ENCODE data around the gene IFITM5. TPM values are rescaled to one million over a fixed set of nuclear protein-coding genes. Genes with fewer than 3 reads are reported as not detected.
"Not testable (repeated sequence)": the region's sequence is repeated elsewhere in the genome, so short reads cannot be mapped to it uniquely, and the experiment has no call there.

The IFITM5 gene
- total and polyA plus RNA-seq, 2 experiments from 2014 or later = not detected

DNA sequence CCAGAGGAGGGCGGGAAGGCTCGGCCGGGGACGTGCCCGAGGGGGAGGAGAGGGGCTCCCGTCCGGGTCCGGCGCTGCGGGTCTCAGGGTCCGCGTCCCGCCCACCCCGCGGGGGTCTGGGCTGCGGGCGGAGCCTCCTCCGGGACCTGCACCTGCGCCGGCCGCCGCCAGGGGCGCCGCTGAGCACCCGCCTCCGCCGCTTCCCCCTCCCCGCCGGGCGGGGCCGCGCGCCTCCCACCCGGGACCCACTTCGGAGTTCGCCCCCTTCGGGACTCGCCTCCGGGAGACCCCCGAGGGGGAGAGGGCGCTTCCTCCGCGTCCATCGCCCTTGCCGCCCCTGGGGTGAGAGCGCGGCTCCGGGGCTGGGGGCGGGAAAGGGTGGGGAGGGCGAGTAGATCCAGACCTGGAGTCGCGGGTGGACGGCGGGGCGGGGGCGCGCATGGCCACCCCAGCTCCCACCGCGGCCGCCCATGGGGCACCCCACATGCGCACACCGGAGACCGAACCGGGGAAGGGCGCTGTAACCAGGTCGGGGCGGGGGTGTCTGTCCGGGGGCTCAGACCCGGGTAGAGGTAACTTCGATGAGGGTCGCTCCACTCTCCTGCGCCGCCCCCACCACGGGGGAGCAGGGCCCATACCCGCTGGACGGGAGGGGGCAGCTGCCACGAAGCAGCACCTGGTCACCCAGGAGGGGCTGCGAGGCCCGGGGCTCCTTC lies 19.2 kb upstream of the IFITM5 start:
- not testable (repeated sequence) for H3K4me3 ChIP-seq; H3K9me3 ChIP-seq (ENCODE audit: low read depth); H3K9me2 ChIP-seq (replicated peaks; ENCODE audit: insufficient read depth); H2AFZ ChIP-seq; H4K20me1 ChIP-seq (ENCODE audit: insufficient read depth, poor library complexity, severe bottlenecking); H3K36me3 ChIP-seq (replicated peaks; ENCODE audit: insufficient read depth, low read depth); DNase-seq (ENCODE audit: low spot score)
- Histone ChIP-seq H3K4me1 (ENCODE audit: insufficient read depth) (peaks cover 26% of the 10 kb centered on the region), H3K4me2 (peak overlapping the region; percentile 89), H3K27ac (peak overlapping the region; percentile 100), H3K27me3 (peaks cover 14% of the 10 kb centered on the region), H3K79me2 (peaks cover 37% of the 10 kb centered on the region)
- WGBS (ENCODE audit: low lambda C conversion rate, missing lambda C conversion rate) = 8% methylated on average over 8 of the region's 79 CpGs

GRCh38 chr11:317668-318404 lies 18.5 kb upstream of the IFITM5 start:
- Histone ChIP-seq H3K79me2 (peaks cover 37% of the 10 kb centered on the region), H3K4me2 (peak overlapping the region; percentile 45), H3K27me3 (peaks cover 14% of the 10 kb centered on the region), H3K4me1 (ENCODE audit: insufficient read depth) (peaks cover 33% of the 10 kb centered on the region)
- not testable (repeated sequence) for H3K9me2 ChIP-seq (replicated peaks; ENCODE audit: insufficient read depth); H4K20me1 ChIP-seq (ENCODE audit: insufficient read depth, poor library complexity, severe bottlenecking); H3K36me3 ChIP-seq (replicated peaks; ENCODE audit: insufficient read depth, low read depth); H3K9me3 ChIP-seq (ENCODE audit: low read depth); H3K4me3 ChIP-seq; DNase-seq (ENCODE audit: low spot score); H2AFZ ChIP-seq; H3K27ac ChIP-seq
- 44% methylated on average over 9 of the region's 30 CpGs for WGBS (ENCODE audit: low lambda C conversion rate, missing lambda C conversion rate)

GRCh38 chr11:316891-317301 lies 17.6 kb upstream of the IFITM5 start:
- no peaks in the 10 kb centered on the region for H4K20me1 ChIP-seq (ENCODE audit: insufficient read depth, poor library complexity, severe bottlenecking)
- H3K9me3 ChIP-seq (ENCODE audit: low read depth) = no peaks in the 10 kb centered on the region
- H3K36me3 ChIP-seq (replicated peaks; ENCODE audit: insufficient read depth, low read depth) = no peaks in the 10 kb centered on the region
- peaks cover 37% of the 10 kb centered on the region for H3K79me2 ChIP-seq
- H3K4me3 ChIP-seq = no peak overlapping the region
- DNase-seq (ENCODE audit: low spot score) = no peak
- no peak for TF ChIP-seq EZH2 (IDR thresholded peaks at IDR 0.05; ENCODE audit: borderline replicate concordance)
- no peak for TF ChIP-seq EZH2phosphoT487 (IDR thresholded peaks at IDR 0.05; ENCODE audit: low read depth, severe bottlenecking, unreplicated experiment)
- TF ChIP-seq, protein P1, sequence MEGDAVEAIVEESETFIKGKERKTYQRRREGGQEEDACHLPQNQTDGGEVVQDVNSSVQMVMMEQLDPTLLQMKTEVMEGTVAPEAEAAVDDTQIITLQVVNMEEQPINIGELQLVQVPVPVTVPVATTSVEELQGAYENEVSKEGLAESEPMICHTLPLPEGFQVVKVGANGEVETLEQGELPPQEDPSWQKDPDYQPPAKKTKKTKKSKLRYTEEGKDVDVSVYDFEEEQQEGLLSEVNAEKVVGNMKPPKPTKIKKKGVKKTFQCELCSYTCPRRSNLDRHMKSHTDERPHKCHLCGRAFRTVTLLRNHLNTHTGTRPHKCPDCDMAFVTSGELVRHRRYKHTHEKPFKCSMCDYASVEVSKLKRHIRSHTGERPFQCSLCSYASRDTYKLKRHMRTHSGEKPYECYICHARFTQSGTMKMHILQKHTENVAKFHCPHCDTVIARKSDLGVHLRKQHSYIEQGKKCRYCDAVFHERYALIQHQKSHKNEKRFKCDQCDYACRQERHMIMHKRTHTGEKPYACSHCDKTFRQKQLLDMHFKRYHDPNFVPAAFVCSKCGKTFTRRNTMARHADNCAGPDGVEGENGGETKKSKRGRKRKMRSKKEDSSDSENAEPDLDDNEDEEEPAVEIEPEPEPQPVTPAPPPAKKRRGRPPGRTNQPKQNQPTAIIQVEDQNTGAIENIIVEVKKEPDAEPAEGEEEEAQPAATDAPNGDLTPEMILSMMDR (IDR thresholded peaks at IDR 0.05; ENCODE audit: poor library complexity) = no peak
- H3K4me1 ChIP-seq (ENCODE audit: insufficient read depth) = peaks cover 42% of the 10 kb centered on the region
- WGBS (ENCODE audit: low lambda C conversion rate, missing lambda C conversion rate) = 37% methylated on average over 7 of the region's 7 CpGs
- H2AFZ ChIP-seq = no peak overlapping the region
- H3K4me2 ChIP-seq = peak overlapping the region; percentile 84
- H3K27ac ChIP-seq = no peak overlapping the region
- H3K9me2 ChIP-seq (replicated peaks; ENCODE audit: insufficient read depth) = no peaks in the 10 kb centered on the region
- H3K27me3 ChIP-seq = peaks cover 14% of the 10 kb centered on the region

DNA sequence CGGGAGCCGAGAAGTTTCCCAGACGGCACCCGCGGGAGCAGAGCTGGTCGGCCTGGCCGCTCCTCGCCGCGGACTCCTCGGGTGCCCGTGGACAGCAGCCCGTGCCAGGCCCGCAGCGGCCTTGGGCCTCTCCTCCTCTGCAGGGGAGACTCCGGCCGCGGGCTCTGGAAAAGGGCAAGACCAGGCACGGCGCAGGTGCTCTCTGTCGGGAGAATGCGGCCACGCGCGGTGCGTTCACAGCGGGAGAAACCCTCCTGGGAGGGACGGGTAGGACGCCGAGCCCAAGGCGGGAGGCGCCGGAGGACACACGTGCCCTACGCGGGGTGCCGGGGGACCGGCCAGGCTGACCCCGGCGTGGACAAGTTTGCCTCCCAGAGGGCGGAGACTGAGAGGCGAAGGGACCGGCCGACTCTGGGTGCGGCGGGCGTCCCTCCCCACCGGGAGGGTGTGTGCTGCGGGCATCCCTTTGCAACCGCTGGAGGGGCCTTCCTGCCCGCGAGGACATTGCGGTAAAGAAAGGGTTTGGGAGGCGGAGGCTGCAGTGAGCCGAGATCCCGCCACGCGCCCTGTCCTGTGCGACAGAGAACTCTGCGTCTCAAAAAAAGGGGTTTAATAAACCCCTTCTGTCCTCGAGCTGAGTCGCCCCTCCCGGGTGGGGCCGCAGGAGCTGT lies 16.8 kb upstream of the IFITM5 start:
- Histone ChIP-seq H3K27ac (no peak overlapping the region), H2AFZ (no peak overlapping the region), H3K9me3 (ENCODE audit: low read depth) (no peaks in the 10 kb centered on the region), H3K9me2 (replicated peaks; ENCODE audit: insufficient read depth) (no peaks in the 10 kb centered on the region), H3K4me2 (peak overlapping the region; percentile 84), H3K27me3 (peaks cover 14% of the 10 kb centered on the region), H3K4me3 (peak overlapping the region; percentile 33), H4K20me1 (ENCODE audit: insufficient read depth, poor library complexity, severe bottlenecking) (no peaks in the 10 kb centered on the region), H3K79me2 (peaks cover 37% of the 10 kb centered on the region), H3K4me1 (ENCODE audit: insufficient read depth) (peaks cover 45% of the 10 kb centered on the region), H3K36me3 (replicated peaks; ENCODE audit: insufficient read depth, low read depth) (no peaks in the 10 kb centered on the region)
- 9% methylated on average over 43 of the region's 64 CpGs for WGBS (ENCODE audit: low lambda C conversion rate, missing lambda C conversion rate)
- no peak for DNase-seq (ENCODE audit: low spot score)
- TF ChIP-seq EZH2phosphoT487 (IDR thresholded peaks at IDR 0.05; ENCODE audit: low read depth, severe bottlenecking, unreplicated experiment) (peak; percentile 66), EZH2 (IDR thresholded peaks at IDR 0.05; ENCODE audit: borderline replicate concordance) (peak; percentile 94)
- TF ChIP-seq, protein P1 (IDR thresholded peaks at IDR 0.05; ENCODE audit: poor library complexity) = no peak
